OCI-LY1 (cell line): ENCODE results near the gene WNK2.

Source experiments
- H2AFZ ChIP-seq: fragments of 200-600 bp; sonication (generic), shearing (Covaris generic); 2 replicates; pipeline ENCODE4 v1.6.0; 2014; ENCODE audit warnings: antibody characterized with exemption, mild to moderate bottlenecking, low read length
- H3F3A ChIP-seq: fragments of 200-600 bp; sonication (generic), shearing (Covaris generic); 2 replicates; pipeline ENCODE4 v1.6.0; 2014; ENCODE audit warnings: mild to moderate bottlenecking, antibody characterized with exemption, low read length, moderate library complexity; ENCODE audit not compliant: insufficient read depth
- H3K27ac ChIP-seq: fragments of 200-600 bp; sonication (generic); 2 replicates; pipeline ENCODE4 v1.5.1; 2014; ENCODE audit warnings: low read length, mixed run types, mild to moderate bottlenecking, low read depth; ENCODE audit not compliant: poor library complexity, severe bottlenecking
- H3K27me3 ChIP-seq: fragments of 200-600 bp; sonication (generic); 2 replicates; pipeline ENCODE4 v1.6.0; 2014; ENCODE audit warnings: antibody characterized with exemption, mild to moderate bottlenecking, low read length, moderate library complexity; ENCODE audit not compliant: insufficient read depth
- H3K36me3 ChIP-seq: fragments of 200-600 bp; sonication (generic); 2 replicates; pipeline ENCODE4 v1.6.1; 2014; ENCODE audit warnings: mild to moderate bottlenecking, antibody characterized with exemption, low read length, moderate library complexity, mixed read lengths; ENCODE audit not compliant: insufficient read depth
- H3K4me1 ChIP-seq: fragments of 200-600 bp; sonication (generic); 2 replicates; pipeline ENCODE4 v1.5.1; 2014; ENCODE audit warnings: mild to moderate bottlenecking, low read length, moderate library complexity; ENCODE audit not compliant: insufficient read depth, severe bottlenecking
- H3K4me2 ChIP-seq: fragments of 200-600 bp; sonication (generic), shearing (Covaris generic); 2 replicates; pipeline ENCODE4 v1.6.1; 2014; ENCODE audit warnings: low read length
- H3K4me3 ChIP-seq: fragments of 200-600 bp; sonication (generic); 2 replicates; pipeline ENCODE4 v1.5.1; 2014; ENCODE audit warnings: low read length, low read depth, mild to moderate bottlenecking, mixed read lengths; ENCODE audit not compliant: poor library complexity, severe bottlenecking
- H3K79me2 ChIP-seq: fragments of 200-600 bp; shearing (Covaris generic); 2 replicates; pipeline ENCODE4 v1.6.1; 2016; ENCODE audit warnings: mixed run types, low read length, mixed read lengths; ENCODE audit not compliant: insufficient read depth
- H3K9ac ChIP-seq: fragments of 200-600 bp; sonication (generic), shearing (Covaris generic); 2 replicates; pipeline ENCODE4 v1.6.1; 2014; ENCODE audit warnings: mild to moderate bottlenecking, low read length, mixed read lengths
- H3K9me2 ChIP-seq: fragments of 200-600 bp; sonication (generic), shearing (Covaris generic); 2 replicates; pipeline ENCODE4 v1.6.1; 2014; ENCODE audit warnings: low read depth, mild to moderate bottlenecking, low read length, mixed read lengths
- H3K9me3 ChIP-seq: fragments of 200-600 bp; shearing (Covaris generic); 2 replicates; pipeline ENCODE4 v1.6.1; 2014; ENCODE audit warnings: low read length, mixed read lengths
- H4K20me1 ChIP-seq: fragments of 200-600 bp; sonication (generic), shearing (Covaris generic); 2 replicates; pipeline ENCODE4 v1.6.0; 2016; ENCODE audit warnings: mild to moderate bottlenecking, low read length; ENCODE audit not compliant: insufficient read depth
- CTCF ChIP-seq: fragments of 200-600 bp; sonication (generic), shearing (Covaris generic); IDR thresholded peaks from 2 replicates; pipeline ENCODE4 v1.5.1; 2017; ENCODE audit warnings: mild to moderate bottlenecking, antibody characterized with exemption, low read length, moderate library complexity, mixed read lengths
- EZH2 ChIP-seq: fragments of 200-600 bp; sonication (generic), shearing (Covaris generic); IDR thresholded peaks from 2 replicates; pipeline ENCODE4 v1.8.0; 2017; ENCODE audit warnings: borderline replicate concordance, mixed run types, mild to moderate bottlenecking, antibody characterized with exemption, low read length, moderate library complexity, mixed read lengths

The WNK2 gene

DNA sequence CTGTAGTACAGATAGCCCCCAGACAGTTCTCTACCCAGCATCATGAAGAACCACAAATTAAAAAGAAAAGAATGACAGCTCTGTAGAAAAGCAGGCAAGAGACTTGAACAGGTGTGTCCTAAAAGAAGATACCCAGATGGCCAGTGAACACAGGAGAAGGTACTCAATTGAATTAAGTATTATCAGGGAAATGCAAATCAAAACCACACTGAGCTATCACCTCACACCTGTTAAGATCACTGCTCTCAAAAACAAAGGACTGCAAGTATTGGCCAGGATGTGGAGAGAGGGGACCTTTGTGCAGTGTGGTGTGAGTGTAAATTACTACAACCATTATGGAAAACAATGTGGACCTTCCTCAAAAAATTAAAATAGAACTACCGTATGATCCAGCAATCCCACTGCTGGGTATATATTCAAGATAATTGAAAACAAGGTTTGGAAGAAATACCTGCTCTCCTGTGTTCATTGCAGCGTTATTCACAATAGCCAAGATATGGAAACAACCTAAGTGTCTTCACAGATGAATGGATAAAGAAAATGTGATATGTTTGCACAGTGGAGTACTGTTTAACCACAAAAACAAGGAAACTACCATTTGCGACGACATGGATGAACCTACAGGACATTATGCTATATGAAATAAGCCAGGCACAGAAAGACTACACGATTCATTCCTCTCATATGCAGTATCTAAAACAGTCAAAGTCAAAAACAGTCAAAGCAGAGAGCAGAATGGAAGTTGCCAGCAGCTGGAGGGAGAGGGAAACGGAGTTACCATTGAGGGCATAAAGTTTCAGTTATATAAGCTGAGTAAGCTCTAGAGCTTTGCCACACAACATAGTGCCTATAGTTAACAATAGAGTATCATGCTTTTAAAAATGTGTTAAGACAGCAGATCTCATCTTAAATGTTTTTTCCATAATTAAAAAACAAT is 102.6 kb downstream of the WNK2 start:
- TF ChIP-seq EZH2 (no peak), CTCF (no peak)
- Histone ChIP-seq H3K9me2 (no peaks in the 10 kb centered on the region), H3K4me1 (peaks cover 79% of the 10 kb centered on the region), H3K9ac (peak overlapping the region; percentile 77), H3K36me3 (peaks cover 47% of the 10 kb centered on the region), H3F3A (peaks cover 30% of the 10 kb centered on the region), H3K4me3 (peak overlapping the region; percentile 42), H3K9me3 (peaks cover 24% of the 10 kb centered on the region), H3K27ac (peak overlapping the region; percentile 100), H4K20me1 (no peaks in the 10 kb centered on the region), H3K27me3 (no peaks in the 10 kb centered on the region), H2AFZ (no peak overlapping the region), H3K79me2 (no peaks in the 10 kb centered on the region), H3K4me2 (peak overlapping the region; percentile 64)

GRCh38 chr9:93287189-93287552 is 103.2 kb downstream of the WNK2 start:
- Histone ChIP-seq H3F3A (peaks cover 30% of the 10 kb centered on the region), H3K4me3 (peak overlapping the region; percentile 11), H4K20me1 (no peaks in the 10 kb centered on the region), H3K4me2 (peak overlapping the region; percentile 64), H3K27ac (peak overlapping the region; percentile 100), H3K9me2 (no peaks in the 10 kb centered on the region), H3K4me1 (peaks cover 85% of the 10 kb centered on the region), H3K9ac (peak overlapping the region; percentile 77), H3K36me3 (peaks cover 47% of the 10 kb centered on the region), H2AFZ (no peak overlapping the region), H3K27me3 (no peaks in the 10 kb centered on the region), H3K9me3 (peaks cover 18% of the 10 kb centered on the region), H3K79me2 (no peaks in the 10 kb centered on the region)
- TF ChIP-seq CTCF (no peak), EZH2 (no peak)

GRCh38 chr9:93287593-93287992 is 103.7 kb downstream of the WNK2 start:
- Histone ChIP-seq H3K9me2 (no peaks in the 10 kb centered on the region), H4K20me1 (no peaks in the 10 kb centered on the region), H3K9ac (peak overlapping the region; percentile 77), H3K36me3 (peaks cover 47% of the 10 kb centered on the region), H3K27me3 (no peaks in the 10 kb centered on the region), H2AFZ (no peak overlapping the region), H3K27ac (peak overlapping the region; percentile 100), H3K4me2 (peak overlapping the region; percentile 64), H3F3A (peaks cover 30% of the 10 kb centered on the region), H3K9me3 (peaks cover 16% of the 10 kb centered on the region), H3K4me3 (peak overlapping the region; percentile 11), H3K79me2 (no peaks in the 10 kb centered on the region), H3K4me1 (peaks cover 87% of the 10 kb centered on the region)
- TF ChIP-seq EZH2, result no peak
- no peak for TF ChIP-seq CTCF
